ENCODE results near the gene SRD5A1. TPM values are rescaled to one million over a fixed set of nuclear protein-coding genes. Genes with fewer than 3 reads are reported as not detected.

The SRD5A1 gene
- total and polyA plus RNA-seq, 8 donors, result 1.3 to 12.8 (median 4.2) TPM; not detected in 1

DNA sequence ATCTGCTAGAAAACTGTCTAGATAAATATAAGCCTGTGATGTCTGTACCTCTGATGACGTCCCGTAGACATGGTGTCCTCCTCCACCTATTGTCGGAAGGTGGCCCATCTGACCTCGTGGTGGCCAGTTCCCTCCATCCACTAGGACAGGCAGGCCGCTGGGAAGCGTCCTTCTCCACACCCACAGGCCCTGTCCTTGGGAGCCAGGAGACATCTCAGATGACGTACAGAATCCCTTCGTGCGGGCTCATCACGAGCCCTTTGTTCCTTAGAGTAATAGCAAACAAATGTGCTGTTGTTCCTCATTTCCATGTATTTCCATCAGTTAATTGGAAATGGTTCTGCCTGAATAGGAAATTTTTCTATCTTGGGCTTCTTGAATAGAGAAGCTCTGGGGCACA is 41.6 kb downstream of the SRD5A1 start:
- Histone ChIP-seq H3K4me1 (no peaks in the 10 kb centered on the region), H3K27me3 (no peaks in the 10 kb centered on the region), H3K27ac (no peak overlapping the region), H3K36me3 (peaks cover 0 to 10% (median 8%) of the 10 kb centered on the region in 4 donors), H3K9me3 (no peaks in the 10 kb centered on the region), H3K4me3 (no peak overlapping the region)
- no peak for TF ChIP-seq EP300 (IDR thresholded peaks at IDR 0.05)
- no peak for TF ChIP-seq POLR2AphosphoS5 (IDR thresholded peaks at IDR 0.05)
- TF ChIP-seq POLR2A (IDR thresholded peaks at IDR 0.05), result no peak
- no peak for TF ChIP-seq CTCF (IDR thresholded peaks at IDR 0.05)
- DNase-seq, result no peak
- WGBS, 5 donors, result 96 to 98% (median 97%) methylated on average over 10 of the region's 10 CpGs
- intact Hi-C loops (cut with DNase I; ENCODE audit: low total_unique reads), result no loop called here

DNA sequence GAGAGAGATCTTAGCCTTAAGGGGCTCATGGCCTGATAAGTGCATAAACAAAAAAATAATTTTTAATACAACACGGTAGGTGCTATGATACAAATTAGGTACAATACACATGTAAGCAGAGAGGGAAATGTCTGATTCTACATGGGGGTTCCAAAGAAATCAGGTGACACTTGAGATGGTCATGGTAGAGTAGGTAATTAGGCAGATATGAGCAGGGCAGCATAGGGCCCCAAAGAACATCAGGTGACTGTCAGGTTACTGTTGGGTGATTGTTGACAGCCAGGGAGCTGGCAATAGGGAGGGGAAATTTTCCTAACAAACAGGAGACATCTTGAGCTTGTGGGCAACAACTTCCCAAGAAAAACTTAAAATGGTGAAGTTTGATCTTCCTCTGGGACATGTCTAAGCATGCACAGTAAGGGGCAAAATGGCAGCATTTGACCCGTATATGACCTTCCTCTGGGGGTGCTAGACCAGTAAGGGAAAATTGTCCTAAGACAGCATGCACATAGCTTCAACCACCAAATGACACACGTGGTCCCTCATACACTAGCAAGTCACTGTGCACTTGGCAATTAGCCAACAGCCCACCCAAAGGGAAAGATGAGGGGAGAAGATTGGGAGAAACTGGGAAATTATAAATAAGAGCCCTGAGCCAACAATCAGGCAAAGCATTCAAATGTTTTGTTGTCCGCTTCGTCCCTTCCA is 42.7 kb downstream of the SRD5A1 start:
- Histone ChIP-seq H3K27ac (no peak overlapping the region), H3K27me3 (no peaks in the 10 kb centered on the region), H3K4me3 (no peak overlapping the region), H3K36me3 (no peaks in the 10 kb centered on the region), H3K9me3 (no peaks in the 10 kb centered on the region), H3K4me1 (no peaks in the 10 kb centered on the region)
- intact Hi-C loops (cut with DNase I; ENCODE audit: low total_unique reads), result no loop called here
- 95% methylated on average over 5 of the region's 5 CpGs for WGBS, 5 donors
- no peak for DNase-seq
- no peak for TF ChIP-seq CTCF (IDR thresholded peaks at IDR 0.05)
- no peak for TF ChIP-seq POLR2AphosphoS5 (IDR thresholded peaks at IDR 0.05)
- TF ChIP-seq POLR2A (IDR thresholded peaks at IDR 0.05), result no peak
- no peak for TF ChIP-seq EP300 (IDR thresholded peaks at IDR 0.05)

GRCh38 chr5:6676702-6677101 is 43.5 kb downstream of the SRD5A1 start:
- peaks cover 0 to 5% (median 0%) of the 10 kb centered on the region in 3 donors for H3K27me3 ChIP-seq
- WGBS, 5 donors, result 71 to 83% (median 75%) methylated on average over 2 of the region's 2 CpGs
- H3K36me3 ChIP-seq, result no peaks in the 10 kb centered on the region
- H3K27ac ChIP-seq, result no peak overlapping the region
- no peak for DNase-seq
- no peaks in the 10 kb centered on the region for H3K9me3 ChIP-seq
- H3K4me1 ChIP-seq, result no peaks in the 10 kb centered on the region
- TF ChIP-seq CTCF (IDR thresholded peaks at IDR 0.05) (no peak), POLR2AphosphoS5 (IDR thresholded peaks at IDR 0.05) (no peak)
- no peak overlapping the region for H3K4me3 ChIP-seq
- intact Hi-C loops (cut with DNase I; ENCODE audit: low total_unique reads), result no loop called here

- 69 to 91% (median 85%) methylated on average over 1 of the region's 1 CpG for WGBS, 5 donors
- DNase-seq, result no peak
Observed at GRCh38 chr5:6678385-6678784, 45.1 kb downstream of the SRD5A1 start.

More at GRCh38 chr5:6678385-6678784, 45.1 kb downstream of the SRD5A1 start:
- H3K4me3 ChIP-seq, result no peak overlapping the region
- intact Hi-C loops (cut with DNase I; ENCODE audit: low total_unique reads), result no loop called here
- H3K9me3 ChIP-seq, result no peaks in the 10 kb centered on the region
- peaks cover 0 to 15% (median 0%) of the 10 kb centered on the region in 3 donors for H3K27me3 ChIP-seq
- H3K36me3 ChIP-seq, result no peaks in the 10 kb centered on the region
- TF ChIP-seq CTCF (IDR thresholded peaks at IDR 0.05) (no peak), POLR2AphosphoS5 (IDR thresholded peaks at IDR 0.05) (no peak), POLR2A (IDR thresholded peaks at IDR 0.05) (no peak), EP300 (IDR thresholded peaks at IDR 0.05) (no peak)
- H3K4me1 ChIP-seq, result no peaks in the 10 kb centered on the region
- no peak overlapping the region for H3K27ac ChIP-seq
